Measurements from ENCODE around the gene PLSCR5.

Gene PLSCR5

GRCh38 chr3:146593776-146594175 is 11.4 kb downstream of the PLSCR5 start:
- no peak for TF ChIP-seq CTCF (IDR thresholded peaks at IDR 0.05; ENCODE audit: low read depth, low read length, missing control alignments)
- no peak overlapping the region for H3K4me3 ChIP-seq (replicated peaks; ENCODE audit: low read depth, low read length)
- DNase-seq (ENCODE audit: extremely low read depth, low read depth): no peak

DNA sequence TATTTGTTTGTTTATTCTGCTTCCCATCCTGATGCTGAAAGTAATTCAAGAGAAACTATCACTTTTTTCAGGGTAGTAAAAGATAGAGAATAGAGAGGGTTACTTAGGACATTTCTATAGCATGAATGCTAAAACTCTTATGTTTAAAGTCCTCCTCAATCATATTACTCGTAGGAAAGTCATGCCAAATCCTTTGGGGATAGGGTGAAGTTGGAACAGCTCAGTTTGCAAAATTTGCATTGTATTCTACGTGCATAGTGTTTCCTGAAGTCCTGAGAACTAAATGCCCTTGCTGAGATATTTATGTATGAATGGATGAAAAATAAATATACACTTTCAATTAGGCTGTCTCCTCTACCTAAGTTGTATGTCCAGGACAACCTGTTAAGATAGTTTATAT is 14.6 kb downstream of the PLSCR5 start:
- TF ChIP-seq CTCF (IDR thresholded peaks at IDR 0.05; ENCODE audit: low read depth, low read length, missing control alignments): no peak
- DNase-seq (ENCODE audit: extremely low read depth, low read depth): no peak
- no peak overlapping the region for H3K4me3 ChIP-seq (replicated peaks; ENCODE audit: low read depth, low read length)

DNA sequence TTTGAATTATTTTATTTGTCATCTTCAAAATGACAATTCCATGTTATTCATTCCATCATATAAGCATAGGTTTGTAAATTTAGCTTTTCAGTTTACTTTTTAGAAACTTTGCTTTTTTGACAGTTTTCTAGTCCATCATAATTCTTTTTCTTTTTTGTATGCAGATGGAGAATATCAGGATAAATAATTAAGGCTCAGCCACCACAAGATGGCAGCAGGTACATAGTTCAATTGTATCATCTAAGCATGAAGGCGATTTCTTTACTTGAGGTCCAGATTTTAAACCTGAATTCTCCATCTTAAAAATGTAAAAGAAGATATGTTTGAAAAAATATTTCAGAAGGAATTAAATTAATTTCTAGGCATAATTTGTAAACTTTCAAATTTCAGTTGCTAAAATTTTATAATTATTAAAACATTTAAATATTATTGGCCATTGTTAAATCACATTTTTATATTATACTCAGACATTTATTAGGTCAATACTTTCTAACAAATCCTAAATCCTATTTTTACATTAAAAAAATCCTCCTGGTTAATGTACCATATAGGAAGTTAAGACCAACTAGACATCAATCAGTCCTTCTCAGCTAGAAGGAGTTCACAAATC is 15.1 kb downstream of the PLSCR5 start:
- H3K4me3 ChIP-seq (replicated peaks; ENCODE audit: low read depth, low read length): no peak overlapping the region
- no peak for DNase-seq (ENCODE audit: extremely low read depth, low read depth)
- peak; percentile 46 for TF ChIP-seq CTCF (IDR thresholded peaks at IDR 0.05; ENCODE audit: low read depth, low read length, missing control alignments)

- TF ChIP-seq CTCF (IDR thresholded peaks at IDR 0.05; ENCODE audit: low read depth, low read length, missing control alignments): no peak
- no peak overlapping the region for H3K4me3 ChIP-seq (replicated peaks; ENCODE audit: low read depth, low read length)
- DNase-seq (ENCODE audit: extremely low read depth, low read depth): no peak
These were observed 20.0 kb downstream of the PLSCR5 start for GRCh38 chr3:146585156-146585555.

GRCh38 chr3:146581951-146582467 is 23.1 kb downstream of the PLSCR5 start:
- TF ChIP-seq CTCF (IDR thresholded peaks at IDR 0.05; ENCODE audit: low read depth, low read length, missing control alignments): no peak
- no peak for DNase-seq (ENCODE audit: extremely low read depth, low read depth)

GRCh38 chr3:146581080-146581601 is 24.0 kb downstream of the PLSCR5 start:
- no peak for DNase-seq (ENCODE audit: extremely low read depth, low read depth)
- no peak overlapping the region for H3K4me3 ChIP-seq (replicated peaks; ENCODE audit: low read depth, low read length)
- no peak for TF ChIP-seq CTCF (IDR thresholded peaks at IDR 0.05; ENCODE audit: low read depth, low read length, missing control alignments)

More at GRCh38 chr3:146581951-146582467, 23.1 kb downstream of the PLSCR5 start:
- no peak overlapping the region for H3K4me3 ChIP-seq (replicated peaks; ENCODE audit: low read depth, low read length)
